IMR-90 (cell line): ENCODE results near the gene ARID5A. TPM values are rescaled to one million over a fixed set of nuclear protein-coding genes. Genes with fewer than 3 reads are reported as not detected.

ENCODE experiments used
- ATAC-seq: fragments of 200-7000 bp; cut with Tn5 transposase; 2 replicates; pipeline ENCODE4 v1.9.1; 2020; ENCODE audit warnings: low read depth, mild to moderate bottlenecking, moderate library complexity
- BruUV-seq: library from RNA; stranded (reverse); fragments of 400-500 nt; replicated peaks from 2 replicates; lab custom pipeline; 2021; lab: Mats Ljungman, UMichigan
- CTCF ChIA-PET: fragments of 300-600 bp; formaldehyde crosslinking; extraction: SDS; loops from one replicate; lab custom pipeline; 2021; ENCODE audit warnings: antibody characterized with exemption; lab: Yijun Ruan, JAX
- POLR2A ChIA-PET: fragments of 300-600 bp; sonication (Branson Sonifier 250); formaldehyde crosslinking; loops from one replicate; lab custom pipeline; 2022; ENCODE audit warnings: antibody characterized with exemption; ENCODE audit not compliant: unreplicated experiment; lab: Charles Lee
- DNase-seq: peaks from one replicate; pipeline ENCODE4 v3.0.0; 2013
- H2AFZ ChIP-seq: replicated peaks from 2 replicates; pipeline ENCODE3; 2013; ENCODE audit warnings: low read length, mild to moderate bottlenecking; ENCODE audit not compliant: poor library complexity
- H2AK5ac ChIP-seq: 2 replicates; pipeline ENCODE4 v1.6.1; 2013; ENCODE audit warnings: low read depth, low read length, inconsistent platforms
- H2AK9ac ChIP-seq: replicated peaks from 2 replicates; pipeline ENCODE3; 2013; ENCODE audit warnings: mild to moderate bottlenecking, low read depth, low read length, moderate library complexity; ENCODE audit not compliant: poor library complexity
- H2BK120ac ChIP-seq: 2 replicates; pipeline ENCODE4 v1.6.1; 2013; ENCODE audit warnings: low read depth, low read length, inconsistent platforms
- H2BK15ac ChIP-seq: 3 replicates; pipeline ENCODE4 v1.6.1; 2013; ENCODE audit warnings: low read depth, low read length, inconsistent platforms
- H2BK20ac ChIP-seq: 2 replicates; pipeline ENCODE4 v1.6.1; 2013; ENCODE audit warnings: low read depth, mild to moderate bottlenecking, inconsistent platforms, low read length, moderate library complexity
- H2BK5ac ChIP-seq: 2 replicates; pipeline ENCODE4 v1.6.1; 2013; ENCODE audit warnings: mild to moderate bottlenecking, low read depth, low read length, inconsistent platforms; ENCODE audit not compliant: poor library complexity, severe bottlenecking
- H3K14ac ChIP-seq: replicated peaks from 2 replicates; pipeline ENCODE4 v1.6.1; 2013; ENCODE audit warnings: low read depth, low read length, inconsistent platforms
- H3K18ac ChIP-seq: 2 replicates; pipeline ENCODE4 v1.6.1; 2013; ENCODE audit warnings: low read depth, low read length, control low read depth
- H3K23ac ChIP-seq: 2 replicates; pipeline ENCODE4 v1.6.1; 2013; ENCODE audit warnings: low read depth, low read length, inconsistent platforms
- H3K27ac ChIP-seq: 2 replicates; pipeline ENCODE4 v1.5.1; 2013; ENCODE audit warnings: mild to moderate bottlenecking, control low read depth, low read length; ENCODE audit not compliant: insufficient read depth
- H3K27me3 ChIP-seq: 2 replicates; pipeline ENCODE4 v1.6.1; 2013; ENCODE audit warnings: low read length; ENCODE audit not compliant: control insufficient read depth, insufficient read depth
- H3K36me3 ChIP-seq: 2 replicates; pipeline ENCODE4 v1.6.1; 2013; ENCODE audit warnings: low read length, mixed read lengths; ENCODE audit not compliant: control insufficient read depth, insufficient read depth
- H3K4ac ChIP-seq: 2 replicates; pipeline ENCODE4 v1.6.1; 2013; ENCODE audit warnings: low read depth, low read length, inconsistent platforms
- H3K4me1 ChIP-seq: 2 replicates; pipeline ENCODE4 v1.6.1; 2013; ENCODE audit warnings: low read length, mixed read lengths; ENCODE audit not compliant: control insufficient read depth, insufficient read depth
- H3K4me2 ChIP-seq: 2 replicates; pipeline ENCODE4 v1.6.1; 2013; ENCODE audit warnings: low read depth, mild to moderate bottlenecking, control low read depth, low read length, moderate library complexity
- H3K4me3 ChIP-seq: 2 replicates; pipeline ENCODE4 v1.5.1; 2013; ENCODE audit warnings: low read depth, mild to moderate bottlenecking, control low read depth, low read length, moderate library complexity; ENCODE audit not compliant: insufficient read depth
- H3K56ac ChIP-seq: 2 replicates; pipeline ENCODE4 v1.6.1; 2013; ENCODE audit warnings: low read length, inconsistent platforms; ENCODE audit not compliant: insufficient read depth; ENCODE audit errors: extremely low read depth
- H3K79me1 ChIP-seq, 2 experiments: 2 replicates each; pipeline ENCODE4 v1.6.1; 2013; ENCODE audit warnings: low read length in 2 of 2, inconsistent platforms in 1 of 2, low read depth in 1 of 2
- H3K9ac ChIP-seq: 2 replicates; pipeline ENCODE4 v1.6.1; 2013; ENCODE audit warnings: low read depth, low read length, control low read depth
- H3K9me1 ChIP-seq: 2 replicates; pipeline ENCODE4 v1.6.1; 2013; ENCODE audit warnings: low read length, inconsistent platforms; ENCODE audit not compliant: insufficient read depth
- H3K9me3 ChIP-seq: 2 replicates; pipeline ENCODE4 v1.6.1; 2013; ENCODE audit warnings: low read length; ENCODE audit not compliant: control insufficient read depth, insufficient read depth
- H4K20me1 ChIP-seq: 2 replicates; pipeline ENCODE4 v1.6.1; 2013; ENCODE audit warnings: low read length, inconsistent platforms; ENCODE audit not compliant: insufficient read depth
- H4K5ac ChIP-seq: 2 replicates; pipeline ENCODE4 v1.6.1; 2013; ENCODE audit warnings: mild to moderate bottlenecking, low read depth, low read length, control low read depth
- H4K8ac ChIP-seq, 2 experiments: 2 replicates each; pipeline ENCODE4 v1.6.1; 2013; ENCODE audit warnings: low read depth in 2 of 2, low read length in 2 of 2, control low read depth in 1 of 2, inconsistent platforms in 1 of 2
- H4K91ac ChIP-seq: 2 replicates; pipeline ENCODE4 v1.6.1; 2013; ENCODE audit warnings: low read depth, low read length, inconsistent platforms; ENCODE audit not compliant: insufficient read depth
- SMC3 ChIP-seq: fragments of 150-350 bp; IDR thresholded peaks from 2 replicates; pipeline ENCODE4 v1.6.1; 2016; ENCODE audit warnings: low read depth, mild to moderate bottlenecking, antibody characterized with exemption, low read length, moderate library complexity
- WGBS, 2 experiments: methylation state at CpG; one replicate each; pipeline versions ENCODE4 v1.1.5 to v1.1.7; 2013; ENCODE audit warnings: missing lambda C conversion rate in 2 of 2; ENCODE audit not compliant: insufficient read length in 1 of 2; ENCODE audit errors: extremely low coverage in 2 of 2; 5-methylcytosine and 5-hydroxymethylcytosine counted together
- dilution Hi-C: fragments of 300-500 bp; cut with HindIII; formaldehyde crosslinking; loops from one replicate; pipeline ENCODE4 v1.14.3; 2018; ENCODE audit warnings: low sequenced_read_pairs; ENCODE audit not compliant: unreplicated experiment
- in situ Hi-C: fragments of 300-500 bp; cut with MboI; formaldehyde crosslinking; loops from 3 replicates; pipeline ENCODE4 v1.14.3; 2019; ENCODE audit warnings: low sequenced_read_pairs, inconsistent platforms, mixed read lengths
- intact Hi-C: fragments of 100-400 bp; cut with micrococcal nuclease; formaldehyde crosslinking; loops from 2 replicates; pipeline ENCODE4 v1.10.0; 2022
- polyA plus RNA-seq, 3 experiments: library from polyadenylated mRNA; depleted of rRNA; stranded (reverse); fragments of >200 nt; gene quantifications; 2 replicates each; pipeline ENCODE4 v1.2.3, GENCODE V29; 2012; ENCODE audit warnings: low replicate concordance in 1 of 3
- total RNA-seq: library from RNA; depleted of rRNA; stranded (reverse); fragments of >200 nt; gene quantifications from 2 replicates; pipeline ENCODE4 v1.2.3, GENCODE V29; 2012

The ARID5A gene
- total and polyA plus RNA-seq, 2 of the 4 experiments (the other 2 are of a cell fraction) = 2.3 to 6.7 TPM

DNA sequence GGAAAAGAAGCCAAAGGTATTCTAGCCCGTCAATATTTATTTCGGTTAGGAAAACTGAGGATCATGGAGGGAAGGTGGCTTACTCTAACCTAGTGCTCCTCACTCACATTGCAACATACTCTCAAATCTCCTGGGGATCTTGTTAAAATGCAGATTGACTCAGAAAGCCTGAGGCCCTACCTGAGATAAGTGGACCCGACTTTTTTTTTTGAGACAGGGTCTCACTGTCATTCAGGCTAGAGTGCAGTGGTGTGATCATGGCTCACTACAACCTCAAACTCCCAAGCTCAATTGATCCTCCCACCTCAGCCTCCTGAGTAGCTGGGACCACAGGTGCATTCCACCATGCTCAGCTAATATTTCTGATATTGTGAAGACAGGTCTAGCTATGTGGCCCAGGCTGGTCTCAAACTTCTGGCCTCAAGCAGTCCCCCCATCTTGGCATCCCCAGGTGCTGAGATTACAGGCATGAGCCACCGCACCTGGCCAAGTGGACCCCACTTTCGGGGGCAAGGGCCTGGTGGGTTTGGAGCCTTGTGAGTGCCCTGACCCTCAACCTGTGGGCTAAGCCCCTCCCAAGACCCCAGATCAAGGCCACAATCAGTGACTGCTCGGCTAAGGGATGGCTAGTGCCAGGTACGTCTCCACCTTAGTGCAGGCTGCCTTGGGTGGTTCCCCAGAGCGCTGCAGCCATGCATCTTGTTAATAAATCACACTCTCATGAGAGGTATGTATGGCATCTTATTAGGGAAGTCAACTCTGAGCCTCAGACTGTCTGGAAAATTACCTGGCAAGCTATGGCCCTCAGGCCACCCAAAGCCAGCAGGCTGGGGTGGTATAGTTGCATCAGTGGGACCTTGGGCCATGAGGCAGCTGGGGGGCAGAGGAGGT, 30.3 kb upstream of the ARID5A start:
- dilution Hi-C loops = no loop called here

More for the DNA sequence above, 30.3 kb upstream of the ARID5A start:
- no CpG with 5 or more reads among the region's 8 CpGs for WGBS, 2 experiments
- Histone ChIP-seq H3K27ac (no peak overlapping the region), H2AK5ac (no peak overlapping the region), H4K91ac (no peak overlapping the region), H3K4ac (no peak overlapping the region), H2BK20ac (no peak overlapping the region), H2AK9ac (no peak overlapping the region), H3K4me3 (no peak overlapping the region), H3K23ac (no peak overlapping the region), H3K79me1 (no peaks in the 10 kb centered on the region), H3K4me2 (no peak overlapping the region), H4K8ac (no peak overlapping the region), H2BK15ac (no peak overlapping the region), H3K9ac (no peak overlapping the region), H3K56ac (no peak overlapping the region), H2AFZ (no peak overlapping the region), H3K14ac (no peak overlapping the region), H4K20me1 (no peaks in the 10 kb centered on the region), H3K27me3 (peaks cover 30% of the 10 kb centered on the region), H2BK5ac (no peak overlapping the region), H3K18ac (no peak overlapping the region), H4K5ac (no peak overlapping the region), H3K9me1 (no peaks in the 10 kb centered on the region), H3K36me3 (no peaks in the 10 kb centered on the region), H2BK120ac (no peak overlapping the region), H3K4me1 (peaks cover 5% of the 10 kb centered on the region), H3K9me3 (no peaks in the 10 kb centered on the region)
- intact Hi-C loops (no loop called here), in situ Hi-C loops (loop anchor here (5.0 to 25.0 kb wide), 2 partner anchors 99 to 494 kb away; no protein-coding TSS in a partner anchor)
- ChIA-PET CTCF (no interaction called here), POLR2A (no interaction called here)
- DNase-seq (no peak), ATAC-seq (no peak)
- BruUV-seq = no TSS peak
- TF ChIP-seq SMC3 = no peak
